Keratinocyte (primary cell): ENCODE data around the gene RRP8. TPM values are rescaled to one million over a fixed set of nuclear protein-coding genes. Genes with fewer than 3 reads are reported as not detected.

ENCODE experiments used
- DNase-seq: peaks from one replicate; pipeline ENCODE4 v3.0.0-alpha.2; 2011; ENCODE audit warnings: low read depth, missing footprints, low spot score
- FAIRE-seq: peaks from 2 replicates; lab custom pipeline; 2011; peaks lifted over from hg19 to GRCh38; lab: Jason Lieb, UNC
- H2AFZ ChIP-seq: 2 replicates; pipeline ENCODE4 v1.6.0; 2012; ENCODE audit warnings: low read length, control low read depth, inconsistent platforms; ENCODE audit not compliant: control insufficient read depth
- H3K27ac ChIP-seq: 2 replicates; pipeline ENCODE4 v1.5.1; 2011; ENCODE audit warnings: low read length; ENCODE audit not compliant: control insufficient read depth, insufficient read depth
- H3K27me3 ChIP-seq: 3 replicates; pipeline ENCODE4 v1.6.0; 2011; ENCODE audit warnings: low read length; ENCODE audit not compliant: control insufficient read depth, insufficient read depth; ENCODE audit errors: extremely low read depth
- H3K36me3 ChIP-seq, 2 experiments: 2 replicates in 1 of 2; 3 replicates in 1 of 2; pipeline ENCODE4 v1.5.1; 2011; ENCODE audit warnings: low read length in 2 of 2, mild to moderate bottlenecking in 1 of 2; ENCODE audit not compliant: control insufficient read depth in 2 of 2, insufficient read depth in 2 of 2; ENCODE audit errors: extremely low read depth in 1 of 2
- H3K4me1 ChIP-seq: 3 replicates; pipeline ENCODE4 v1.5.1; 2011; ENCODE audit warnings: low read length; ENCODE audit not compliant: control insufficient read depth, insufficient read depth; ENCODE audit errors: extremely low read depth
- H3K4me2 ChIP-seq: 3 replicates; pipeline ENCODE4 v1.6.0; 2011; ENCODE audit warnings: low read depth, low read length; ENCODE audit not compliant: control insufficient read depth, insufficient read depth; ENCODE audit errors: extremely low read depth
- H3K4me3 ChIP-seq, 3 experiments: fragments of 200-600 bp in 1 of 3; sonication (generic) in 1 of 3; 2 replicates in 2 of 3; 3 replicates in 1 of 3; pipeline ENCODE4 v1.5.1; 2011 to 2016; ENCODE audit warnings: low read length in 3 of 3, mild to moderate bottlenecking in 3 of 3, control low read depth in 2 of 3, inconsistent platforms in 1 of 3, low read depth in 1 of 3, mixed read lengths in 1 of 3, mixed run types in 1 of 3, moderate library complexity in 1 of 3; ENCODE audit not compliant: control insufficient read depth in 2 of 3, insufficient read depth in 2 of 3; ENCODE audit errors: extremely low read depth in 1 of 3
- H3K79me2 ChIP-seq: 2 replicates; pipeline ENCODE4 v1.6.0; 2012; ENCODE audit warnings: low read length; ENCODE audit not compliant: control insufficient read depth, insufficient read depth
- H3K9ac ChIP-seq: 3 replicates; pipeline ENCODE4 v1.6.0; 2011; ENCODE audit warnings: low read length; ENCODE audit not compliant: control insufficient read depth, insufficient read depth; ENCODE audit errors: extremely low read depth
- H3K9me1 ChIP-seq: 3 replicates; pipeline ENCODE4 v1.6.0; 2011; ENCODE audit warnings: low read length; ENCODE audit not compliant: control insufficient read depth, insufficient read depth; ENCODE audit errors: extremely low read depth
- H3K9me3 ChIP-seq: 2 replicates; pipeline ENCODE4 v1.5.1; 2012; ENCODE audit warnings: low read depth, low read length; ENCODE audit not compliant: control insufficient read depth
- H4K20me1 ChIP-seq: 3 replicates; pipeline ENCODE4 v1.6.0; 2011; ENCODE audit warnings: low read length; ENCODE audit not compliant: control insufficient read depth, insufficient read depth; ENCODE audit errors: extremely low read depth
- EZH2 ChIP-seq: IDR thresholded peaks from one replicate; pipeline ENCODE4 v1.6.1; 2012; ENCODE audit warnings: inconsistent platforms, mild to moderate bottlenecking, low read length, moderate library complexity
- dilution Hi-C: fragments of 300-500 bp; cut with MboI; formaldehyde crosslinking; loops from one replicate; pipeline ENCODE4 v1.7.0; 2020; ENCODE audit warnings: low sequenced_read_pairs; ENCODE audit not compliant: extremely low pct_ligation_motif_present
- polyA plus RNA-seq, 5 experiments: library from polyadenylated mRNA; depleted of rRNA in 3 of 5; stranded (reverse) in 3 of 5; stranded (forward) in 1 of 5; unstranded in 1 of 5; fragments of >200 nt; gene quantifications; 1 replicate in 1 of 5; 2 replicates in 3 of 5; 3 replicates in 1 of 5; pipeline versions ENCODE4 v1.2.1 to v1.2.3, GENCODE V29; 2011 to 2012; ENCODE audit warnings: missing spikeins in 2 of 5, low read depth in 1 of 5, low replicate concordance in 1 of 5
- TF ChIP-seq, protein P1 (sequence below), 3 experiments: IDR thresholded peaks in 1 of 3; conservative IDR thresholded peaks in 1 of 3; optimal IDR thresholded peaks in 1 of 3; 2 replicates in 2 of 3; 3 replicates in 1 of 3; pipeline versions ENCODE3 to v1.5.1; 2011; ENCODE audit warnings: low read length in 3 of 3, mild to moderate bottlenecking in 3 of 3, moderate library complexity in 2 of 3, control low read depth in 1 of 3, inconsistent platforms in 1 of 3; ENCODE audit not compliant: insufficient read depth in 2 of 3; ENCODE audit errors: extremely low read depth in 1 of 3

RRP8 gene
- polyA plus RNA-seq, 1 donor (not counting 4 experiments of a cell fraction or from before 2014, with no cell fraction given): 15.0 TPM

DNA sequence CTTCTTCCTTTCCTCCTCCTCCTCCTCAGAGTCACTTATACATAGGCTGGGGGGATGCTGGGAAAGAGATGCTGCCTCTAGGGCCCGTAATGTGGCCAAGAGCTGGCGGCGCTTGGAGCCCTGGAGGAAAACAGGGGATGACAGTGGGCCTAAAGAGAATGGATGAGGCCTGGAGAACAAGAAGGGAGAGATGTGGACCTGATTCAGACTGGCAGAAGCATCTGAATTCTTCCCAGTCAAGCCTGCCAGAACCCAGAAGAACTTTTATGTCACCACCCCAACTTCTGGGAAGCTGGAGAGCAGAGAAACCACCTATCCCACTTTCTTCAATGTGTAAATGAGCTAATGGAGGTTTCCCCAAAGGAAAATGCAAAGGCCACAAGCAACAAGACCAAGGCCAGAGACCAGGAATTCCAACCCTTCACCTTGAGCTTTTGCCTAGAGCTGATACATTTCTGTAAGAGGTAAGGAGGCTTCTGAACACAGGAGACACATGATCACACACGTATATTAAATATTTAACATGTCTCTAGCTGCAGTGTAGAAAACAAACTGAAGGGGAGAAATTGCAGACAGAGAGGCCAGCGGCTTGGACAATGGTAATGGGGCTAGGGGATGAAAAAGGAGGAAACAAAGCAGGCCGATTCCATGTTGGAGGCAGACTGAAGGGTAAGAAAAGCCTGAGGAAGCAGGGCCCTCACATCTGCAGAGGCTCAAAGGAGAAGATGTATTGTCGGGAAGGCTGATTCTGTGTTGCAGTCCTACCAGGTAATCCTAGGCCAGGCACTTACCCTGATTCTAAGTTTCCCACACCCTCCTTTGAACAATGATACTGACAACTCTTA lies 1.1 kb downstream of the RRP8 start:
- no peak for TF ChIP-seq EZH2
- TF ChIP-seq, protein P1, sequence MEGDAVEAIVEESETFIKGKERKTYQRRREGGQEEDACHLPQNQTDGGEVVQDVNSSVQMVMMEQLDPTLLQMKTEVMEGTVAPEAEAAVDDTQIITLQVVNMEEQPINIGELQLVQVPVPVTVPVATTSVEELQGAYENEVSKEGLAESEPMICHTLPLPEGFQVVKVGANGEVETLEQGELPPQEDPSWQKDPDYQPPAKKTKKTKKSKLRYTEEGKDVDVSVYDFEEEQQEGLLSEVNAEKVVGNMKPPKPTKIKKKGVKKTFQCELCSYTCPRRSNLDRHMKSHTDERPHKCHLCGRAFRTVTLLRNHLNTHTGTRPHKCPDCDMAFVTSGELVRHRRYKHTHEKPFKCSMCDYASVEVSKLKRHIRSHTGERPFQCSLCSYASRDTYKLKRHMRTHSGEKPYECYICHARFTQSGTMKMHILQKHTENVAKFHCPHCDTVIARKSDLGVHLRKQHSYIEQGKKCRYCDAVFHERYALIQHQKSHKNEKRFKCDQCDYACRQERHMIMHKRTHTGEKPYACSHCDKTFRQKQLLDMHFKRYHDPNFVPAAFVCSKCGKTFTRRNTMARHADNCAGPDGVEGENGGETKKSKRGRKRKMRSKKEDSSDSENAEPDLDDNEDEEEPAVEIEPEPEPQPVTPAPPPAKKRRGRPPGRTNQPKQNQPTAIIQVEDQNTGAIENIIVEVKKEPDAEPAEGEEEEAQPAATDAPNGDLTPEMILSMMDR (optimal IDR thresholded peaks at IDR 0.05 in 1 of 3, IDR thresholded peaks at IDR 0.05 in 1 of 3, conservative IDR thresholded peaks at IDR 0.05 in 1 of 3; ENCODE audit: extremely low read depth in 1 of 3, insufficient read depth in 2 of 3, low read length in 3 of 3): peak in 1 of 3 experiments; percentile 6
- DNase-seq (no peak), FAIRE-seq (no peak)
- Histone ChIP-seq H3K27me3 (no peaks in the 10 kb centered on the region), H3K27ac (peak overlapping the region; percentile 77), H3K9ac (peak overlapping the region; percentile 94), H4K20me1 (no peaks in the 10 kb centered on the region), H3K4me3 (peak overlapping the region; percentile 79 to 98 (median 97)), H3K79me2 (peaks cover 79% of the 10 kb centered on the region), H3K9me1 (peaks cover 3% of the 10 kb centered on the region), H3K9me3 (no peaks in the 10 kb centered on the region), H3K4me1 (peaks cover 36% of the 10 kb centered on the region), H3K4me2 (peak overlapping the region; percentile 95), H2AFZ (no peak overlapping the region), H3K36me3 (peaks cover 22 to 36% of the 10 kb centered on the region in 2 experiments)
- dilution Hi-C loops: no loop called here

DNA sequence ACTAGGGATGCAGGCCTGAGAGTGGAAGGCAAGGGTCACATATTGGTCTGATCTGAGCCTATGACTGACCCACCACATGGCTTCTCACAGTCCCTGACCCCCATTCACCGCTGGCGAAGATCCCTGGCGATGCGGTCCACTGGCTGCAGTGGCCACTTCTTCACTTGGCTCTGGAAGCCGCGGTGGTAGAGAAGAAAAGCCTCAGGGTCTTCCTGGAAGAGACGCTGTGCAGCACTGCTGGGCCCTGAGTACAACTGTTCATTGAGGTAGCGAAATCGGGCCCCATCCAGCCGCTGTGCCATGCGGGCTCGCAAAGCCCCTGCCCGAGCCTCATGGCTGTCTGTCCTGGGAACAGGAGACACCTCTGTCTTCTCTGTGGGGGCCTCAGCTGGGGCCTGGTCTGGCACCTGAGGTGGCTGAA lies 2.4 kb downstream of the RRP8 start:
- H3K27ac ChIP-seq: no peak overlapping the region
- peaks cover 69% of the 10 kb centered on the region for H3K79me2 ChIP-seq
- no peak overlapping the region for H3K4me3 ChIP-seq
- TF ChIP-seq EZH2: no peak
- TF ChIP-seq, protein P1 (optimal IDR thresholded peaks at IDR 0.05 in 1 of 3, IDR thresholded peaks at IDR 0.05 in 1 of 3, conservative IDR thresholded peaks at IDR 0.05 in 1 of 3; ENCODE audit: extremely low read depth in 1 of 3, insufficient read depth in 2 of 3, low read length in 3 of 3): no peak
- no peak overlapping the region for H3K4me2 ChIP-seq
- H2AFZ ChIP-seq: no peak overlapping the region
- DNase-seq (no peak), FAIRE-seq (no peak)
- no peak overlapping the region for H3K9ac ChIP-seq
- H3K9me1 ChIP-seq: peaks cover 3% of the 10 kb centered on the region
- H3K4me1 ChIP-seq: peaks cover 23% of the 10 kb centered on the region
- peaks cover 27 to 42% of the 10 kb centered on the region in 2 experiments for H3K36me3 ChIP-seq
- H4K20me1 ChIP-seq: no peaks in the 10 kb centered on the region
- no peaks in the 10 kb centered on the region for H3K27me3 ChIP-seq
- no peaks in the 10 kb centered on the region for H3K9me3 ChIP-seq
- dilution Hi-C loops: no loop called here
